NK-92 (cell line): Measurements from ENCODE around the gene HMGB3.
"Not testable (repeated sequence)": the region's sequence is repeated elsewhere in the genome, so short reads cannot be mapped to it uniquely, and the experiment has no call there.

Experiments
- DNase-seq: peaks from one replicate; lab custom pipeline; 2025; ENCODE audit not compliant: unreplicated experiment; lab: John Stamatoyannopoulos, UW

The HMGB3 gene

GRCh38 chrX:150975655-150976390, 7.3 kb upstream of the HMGB3 start:
- no peak for DNase-seq

GRCh38 chrX:150977411-150978162, 5.5 kb upstream of the HMGB3 start:
- DNase-seq, result no peak

DNA sequence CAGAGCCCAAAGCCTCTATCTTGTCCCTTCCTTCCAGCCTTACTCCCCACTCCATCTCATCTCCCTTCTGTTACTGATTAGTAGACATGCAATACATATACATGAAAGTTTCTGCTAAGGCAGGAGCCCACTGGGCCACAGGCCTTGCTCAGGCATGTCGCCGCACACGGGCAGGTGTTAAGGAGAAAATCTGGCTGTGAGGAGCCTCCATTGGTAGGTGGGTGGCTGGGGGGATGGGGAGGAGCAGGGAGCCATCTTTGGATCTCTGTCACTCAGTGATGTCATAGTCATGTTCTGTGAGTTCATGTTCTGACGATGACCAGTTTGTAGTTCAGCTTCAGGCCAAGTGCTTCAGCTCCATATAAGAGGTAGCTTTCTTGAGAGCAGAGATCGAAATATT, 2.9 kb upstream of the HMGB3 start:
- DNase-seq, result no peak

GRCh38 chrX:150980711-150981110, 2.4 kb upstream of the HMGB3 start:
- DNase-seq, result no peak

DNA sequence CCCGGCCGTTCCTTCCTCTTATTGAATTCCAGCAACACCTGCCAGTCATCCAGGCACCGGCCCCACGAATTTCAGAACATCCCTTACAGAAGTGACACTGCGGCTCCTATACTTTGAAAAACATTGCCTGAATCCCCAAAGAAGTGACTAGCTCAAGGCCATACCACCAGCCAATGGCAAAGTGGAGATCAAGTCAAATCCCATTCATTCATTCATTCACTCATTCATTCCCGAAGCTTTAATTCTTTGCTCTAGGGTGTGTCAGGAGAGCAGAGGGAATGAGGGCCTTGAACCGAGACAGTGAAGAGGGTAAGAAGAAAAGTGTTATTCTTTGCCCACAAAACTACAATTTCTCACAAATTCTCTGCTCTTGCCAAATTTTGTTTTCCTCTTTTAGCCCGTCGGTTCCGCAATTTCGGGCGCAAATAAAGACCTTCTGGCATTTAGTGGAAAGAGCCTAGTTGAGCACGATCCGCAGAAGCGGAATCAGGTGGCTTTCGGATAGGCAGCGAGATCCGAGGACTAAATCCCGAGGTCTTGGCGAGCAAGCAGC, 824 bp upstream of the HMGB3 start:
- no peak for DNase-seq

GRCh38 chrX:150983521-150984168, 510 bp downstream of the HMGB3 start:
- DNase-seq, result no peak

GRCh38 chrX:150984169-150984824, 1.2 kb downstream of the HMGB3 start:
- DNase-seq, result no peak

GRCh38 chrX:150987687-150988086, 4.6 kb downstream of the HMGB3 start:
- not testable (repeated sequence) for DNase-seq

- DNase-seq, result no peak
These were observed 6.3 kb downstream of the HMGB3 start for GRCh38 chrX:150989420-150989819.

GRCh38 chrX:150990910-150991309, 7.8 kb downstream of the HMGB3 start:
- DNase-seq, result no peak

- no peak for DNase-seq
These were observed 17.8 kb downstream of the HMGB3 start for GRCh38 chrX:151000861-151001331.

DNA sequence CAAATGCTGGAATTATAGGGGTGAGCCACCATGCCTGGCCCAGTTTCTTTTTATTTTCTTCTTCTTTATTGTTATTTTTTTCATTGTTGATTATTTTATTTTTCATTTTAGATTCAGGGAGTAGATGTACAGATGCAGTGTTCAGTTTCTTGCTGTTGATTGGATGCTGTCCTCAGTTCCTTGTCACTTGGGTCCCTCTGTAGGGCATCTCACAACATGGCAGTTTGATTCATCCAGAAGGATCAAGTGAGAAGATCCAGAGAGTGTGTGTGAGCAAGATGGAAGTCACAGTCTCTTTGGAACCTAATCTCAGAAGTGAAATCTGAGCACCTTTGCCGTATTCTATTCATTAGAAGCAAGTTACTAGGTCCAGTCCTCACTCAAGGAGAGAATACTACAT, 20.9 kb downstream of the HMGB3 start:
- DNase-seq, result no peak

DNA sequence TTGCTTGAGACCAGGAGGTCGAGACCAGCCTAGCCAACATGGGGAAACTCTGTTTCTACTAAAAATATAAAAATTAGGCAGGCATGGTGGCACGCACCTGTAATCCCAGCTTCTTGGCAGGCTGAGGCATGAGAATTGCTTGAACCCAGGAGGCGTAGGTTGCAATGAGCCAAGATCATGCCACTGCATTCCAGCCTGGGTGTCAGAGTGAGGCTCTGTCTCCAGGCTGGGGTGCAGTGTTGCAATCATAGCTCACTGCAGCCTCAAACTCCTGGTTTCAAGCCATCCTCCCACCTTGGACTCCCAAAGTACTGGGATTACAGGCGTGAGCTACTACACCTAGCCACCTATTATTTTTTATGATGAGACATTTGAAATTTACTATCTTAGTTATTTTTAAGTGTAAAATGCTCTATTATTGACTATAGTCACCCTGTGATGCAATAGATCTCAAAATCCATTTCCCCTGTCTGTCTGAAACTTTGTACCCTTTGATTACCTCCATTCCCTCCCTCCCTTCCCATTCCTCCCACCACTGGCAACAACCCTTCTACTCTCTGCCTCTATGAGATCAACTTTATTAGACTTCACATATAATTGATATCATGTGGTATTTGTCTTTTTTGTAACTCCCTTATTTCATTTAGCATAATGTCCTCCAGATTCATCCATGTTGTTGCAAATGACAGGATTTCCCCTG, 23.4 kb downstream of the HMGB3 start:
- no peak for DNase-seq

GRCh38 chrX:151009582-151009981, 26.4 kb downstream of the HMGB3 start:
- no peak for DNase-seq

- no peak for DNase-seq
These were observed 30.1 kb downstream of the HMGB3 start for GRCh38 chrX:151013164-151013743.

DNA sequence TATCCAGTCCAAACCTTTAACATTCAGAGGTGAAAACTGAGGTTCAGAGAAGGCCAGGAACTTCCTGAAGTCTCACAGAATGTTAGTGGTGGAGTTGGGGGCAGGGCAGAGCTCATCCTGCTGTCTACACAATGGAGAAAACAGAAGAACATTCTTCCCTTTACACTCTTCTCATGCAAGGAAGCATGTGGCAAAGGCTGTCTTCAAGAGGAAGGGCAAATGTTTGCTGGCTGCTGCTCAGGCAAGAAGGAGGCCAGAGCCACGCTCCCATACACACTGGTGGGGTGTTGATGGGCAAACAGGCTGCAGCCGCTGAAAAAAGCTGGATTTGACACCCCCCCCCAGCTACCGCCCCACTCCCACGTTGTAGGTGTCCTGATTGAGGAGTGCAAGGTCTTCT, 32.5 kb downstream of the HMGB3 start:
- DNase-seq, result no peak

- no peak for DNase-seq
These were observed 36.7 kb downstream of the HMGB3 start for GRCh38 chrX:151019856-151020255.

DNA sequence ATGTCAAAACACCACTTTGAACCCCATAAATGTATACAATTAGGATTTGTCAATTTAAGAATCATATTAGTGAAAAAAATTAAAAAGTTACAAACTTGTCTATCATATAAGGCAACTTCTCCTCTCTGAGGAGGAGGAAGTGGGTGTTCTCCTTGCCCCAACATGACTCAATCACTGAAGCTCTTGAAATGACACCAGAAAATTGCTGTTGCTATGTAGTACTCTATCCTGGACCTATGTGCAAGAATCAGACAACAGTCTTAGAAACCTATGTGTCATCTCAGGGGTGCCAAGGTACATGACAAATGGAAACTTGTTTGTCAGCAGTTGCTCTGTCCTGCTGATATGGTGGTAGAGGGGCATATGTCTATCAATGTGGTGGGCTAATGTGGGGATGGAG, 47.7 kb downstream of the HMGB3 start:
- DNase-seq, result no peak

- DNase-seq, result no peak
These were observed 48.3 kb downstream of the HMGB3 start for GRCh38 chrX:151031391-151031975.

DNA sequence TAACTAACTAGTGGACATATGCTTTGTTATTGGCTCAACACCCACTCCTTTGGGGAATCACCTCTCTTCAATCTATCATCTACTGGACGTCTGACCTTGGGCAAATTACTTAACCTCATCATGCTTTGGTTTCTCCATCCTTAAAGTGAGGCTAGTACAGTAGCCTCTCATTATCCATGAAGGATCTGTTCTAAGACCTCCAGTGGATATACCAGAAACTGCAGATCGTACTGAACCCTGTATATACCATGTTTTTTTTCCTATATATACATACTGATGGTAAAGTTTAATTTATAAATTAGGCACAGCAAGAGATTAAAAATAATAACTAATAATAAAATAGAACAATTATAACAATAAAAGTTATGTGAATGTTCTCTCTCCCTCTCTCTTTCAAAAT, 56.2 kb downstream of the HMGB3 start:
- no peak for DNase-seq
